ENCODE results near the gene SEPHS1.

SEPHS1 gene

DNA sequence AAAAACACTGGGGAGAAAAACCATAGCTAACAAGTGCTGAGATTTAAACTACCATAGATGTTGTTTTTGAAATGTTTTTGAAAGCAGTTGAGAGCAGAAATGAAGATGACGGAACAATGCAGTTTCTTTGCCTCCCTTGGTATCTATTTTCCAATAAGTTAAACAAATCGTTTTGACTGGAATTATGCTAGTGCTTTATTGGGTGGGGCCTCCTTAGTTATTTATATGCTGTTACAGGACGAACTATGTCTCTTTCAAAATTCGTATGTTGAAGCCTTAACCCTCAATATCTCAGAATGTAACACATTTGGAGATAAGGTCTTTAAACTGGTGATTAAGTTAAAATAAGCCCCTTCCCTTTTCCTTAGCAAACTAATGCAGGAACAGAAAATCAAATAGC is 45.5 kb upstream of the SEPHS1 start:
- no peaks in the 10 kb centered on the region for H3K36me3 ChIP-seq (ENCODE audit: control insufficient read depth in 1 of 2, insufficient read depth in 2 of 2, low read length in 2 of 2)
- H3K27me3 ChIP-seq (ENCODE audit: insufficient read depth, low read length) = no peaks in the 10 kb centered on the region
- no peak overlapping the region for H3K23ac ChIP-seq (ENCODE audit: low read length)
- WGBS (ENCODE audit: extremely low coverage, insufficient coverage, insufficient read length) = no CpG with 5 or more reads among the region's 4 CpGs
- no peak overlapping the region for H4K12ac ChIP-seq (ENCODE audit: low read depth, low read length)
- no peak overlapping the region for H3K9ac ChIP-seq (ENCODE audit: low read length)
- H4K91ac ChIP-seq (ENCODE audit: low read depth, low read length) = no peak overlapping the region
- H2BK12ac ChIP-seq (ENCODE audit: low read length) = no peak overlapping the region
- no peak overlapping the region for H3K14ac ChIP-seq (ENCODE audit: low read length)
- H2BK120ac ChIP-seq (ENCODE audit: insufficient read depth, low read length, poor library complexity) = no peak overlapping the region
- H3K4me3 ChIP-seq (ENCODE audit: low read depth, low read length) = no peak overlapping the region
- H3K4ac ChIP-seq (ENCODE audit: low read depth, low read length) = no peak overlapping the region
- no peak for DNase-seq
- no peaks in the 10 kb centered on the region for H3K79me1 ChIP-seq (ENCODE audit: low read length)
- no peaks in the 10 kb centered on the region for H3K9me3 ChIP-seq (ENCODE audit: insufficient read depth, low read depth, low read length)
- H3K27ac ChIP-seq (ENCODE audit: low read depth, low read length) = no peak overlapping the region
- no peaks in the 10 kb centered on the region for H3K79me2 ChIP-seq (ENCODE audit: control insufficient read depth, insufficient read depth, low read length, poor library complexity)
- H2BK5ac ChIP-seq (ENCODE audit: low read depth, low read length, poor library complexity) = no peak overlapping the region
- H3K4me1 ChIP-seq (ENCODE audit: control insufficient read depth in 1 of 2, insufficient read depth in 2 of 2, low read length in 2 of 2) = no peaks in the 10 kb centered on the region
- H3K18ac ChIP-seq (ENCODE audit: low read length) = no peak overlapping the region
- no peak overlapping the region for H3K4me2 ChIP-seq (ENCODE audit: low read length)
- no peak overlapping the region for H2AK5ac ChIP-seq (ENCODE audit: low read length)
- H2AFZ ChIP-seq (ENCODE audit: insufficient read depth, low read length, poor library complexity) = no peak overlapping the region
- no peak overlapping the region for H4K8ac ChIP-seq (ENCODE audit: low read depth, low read length)

GRCh38 chr10:13392701-13393100 is 44.6 kb upstream of the SEPHS1 start:
- no peaks in the 10 kb centered on the region for H3K27me3 ChIP-seq (ENCODE audit: insufficient read depth, low read length)
- no peaks in the 10 kb centered on the region for H3K79me2 ChIP-seq (ENCODE audit: control insufficient read depth, insufficient read depth, low read length, poor library complexity)
- H4K12ac ChIP-seq (ENCODE audit: low read depth, low read length) = no peak overlapping the region
- no peak for DNase-seq
- no peak overlapping the region for H3K27ac ChIP-seq (ENCODE audit: low read depth, low read length)
- no peak overlapping the region for H2AK5ac ChIP-seq (ENCODE audit: low read length)
- no peak overlapping the region for H2BK12ac ChIP-seq (ENCODE audit: low read length)
- H3K14ac ChIP-seq (ENCODE audit: low read length) = no peak overlapping the region
- H3K79me1 ChIP-seq (ENCODE audit: low read length) = no peaks in the 10 kb centered on the region
- H3K4me3 ChIP-seq (ENCODE audit: low read depth, low read length) = no peak overlapping the region
- no peak overlapping the region for H4K8ac ChIP-seq (ENCODE audit: low read depth, low read length)
- H3K9me3 ChIP-seq (ENCODE audit: insufficient read depth, low read depth, low read length) = no peaks in the 10 kb centered on the region
- no peaks in the 10 kb centered on the region for H3K36me3 ChIP-seq (ENCODE audit: control insufficient read depth in 1 of 2, insufficient read depth in 2 of 2, low read length in 2 of 2)
- no peaks in the 10 kb centered on the region for H3K4me1 ChIP-seq (ENCODE audit: control insufficient read depth in 1 of 2, insufficient read depth in 2 of 2, low read length in 2 of 2)
- H3K4ac ChIP-seq (ENCODE audit: low read depth, low read length) = no peak overlapping the region
- no CpG with 5 or more reads among the region's 5 CpGs for WGBS (ENCODE audit: extremely low coverage, insufficient coverage, insufficient read length)
- H3K4me2 ChIP-seq (ENCODE audit: low read length) = no peak overlapping the region
- no peak overlapping the region for H3K23ac ChIP-seq (ENCODE audit: low read length)
- H2BK5ac ChIP-seq (ENCODE audit: low read depth, low read length, poor library complexity) = no peak overlapping the region
- no peak overlapping the region for H2AFZ ChIP-seq (ENCODE audit: insufficient read depth, low read length, poor library complexity)
- no peak overlapping the region for H4K91ac ChIP-seq (ENCODE audit: low read depth, low read length)
- H3K9ac ChIP-seq (ENCODE audit: low read length) = no peak overlapping the region
- H3K18ac ChIP-seq (ENCODE audit: low read length) = no peak overlapping the region
- no peak overlapping the region for H2BK120ac ChIP-seq (ENCODE audit: insufficient read depth, low read length, poor library complexity)

- peak in 1 of 2 donors; percentile 18 for DNase-seq
- Histone ChIP-seq H2BK120ac (ENCODE audit: insufficient read depth, low read length, poor library complexity) (no peak overlapping the region), H3K27ac (ENCODE audit: low read depth, low read length) (no peak overlapping the region), H3K36me3 (ENCODE audit: control insufficient read depth in 1 of 2, insufficient read depth in 2 of 2, low read length in 2 of 2) (no peaks in the 10 kb centered on the region), H4K12ac (ENCODE audit: low read depth, low read length) (no peak overlapping the region), H3K14ac (ENCODE audit: low read length) (no peak overlapping the region), H2AFZ (ENCODE audit: insufficient read depth, low read length, poor library complexity) (no peak overlapping the region), H3K79me2 (ENCODE audit: control insufficient read depth, insufficient read depth, low read length, poor library complexity) (no peaks in the 10 kb centered on the region), H2BK5ac (ENCODE audit: low read depth, low read length, poor library complexity) (no peak overlapping the region), H3K27me3 (ENCODE audit: insufficient read depth, low read length) (no peaks in the 10 kb centered on the region), H2BK12ac (ENCODE audit: low read length) (no peak overlapping the region), H3K9ac (ENCODE audit: low read length) (no peak overlapping the region), H4K91ac (ENCODE audit: low read depth, low read length) (no peak overlapping the region), H3K4me1 (ENCODE audit: control insufficient read depth in 1 of 2, insufficient read depth in 2 of 2, low read length in 2 of 2) (no peaks in the 10 kb centered on the region), H3K18ac (ENCODE audit: low read length) (no peak overlapping the region), H3K4ac (ENCODE audit: low read depth, low read length) (no peak overlapping the region), H3K4me2 (ENCODE audit: low read length) (no peak overlapping the region), H4K8ac (ENCODE audit: low read depth, low read length) (no peak overlapping the region), H3K9me3 (ENCODE audit: insufficient read depth, low read depth, low read length) (no peaks in the 10 kb centered on the region), H3K23ac (ENCODE audit: low read length) (no peak overlapping the region), H3K79me1 (ENCODE audit: low read length) (no peaks in the 10 kb centered on the region), H3K4me3 (ENCODE audit: low read depth, low read length) (no peak overlapping the region), H2AK5ac (ENCODE audit: low read length) (no peak overlapping the region)
- WGBS (ENCODE audit: extremely low coverage, insufficient coverage, insufficient read length) = no CpG with 5 or more reads among the region's 20 CpGs
Observed at GRCh38 chr10:13390604-13391522, 42.8 kb upstream of the SEPHS1 start.

DNA sequence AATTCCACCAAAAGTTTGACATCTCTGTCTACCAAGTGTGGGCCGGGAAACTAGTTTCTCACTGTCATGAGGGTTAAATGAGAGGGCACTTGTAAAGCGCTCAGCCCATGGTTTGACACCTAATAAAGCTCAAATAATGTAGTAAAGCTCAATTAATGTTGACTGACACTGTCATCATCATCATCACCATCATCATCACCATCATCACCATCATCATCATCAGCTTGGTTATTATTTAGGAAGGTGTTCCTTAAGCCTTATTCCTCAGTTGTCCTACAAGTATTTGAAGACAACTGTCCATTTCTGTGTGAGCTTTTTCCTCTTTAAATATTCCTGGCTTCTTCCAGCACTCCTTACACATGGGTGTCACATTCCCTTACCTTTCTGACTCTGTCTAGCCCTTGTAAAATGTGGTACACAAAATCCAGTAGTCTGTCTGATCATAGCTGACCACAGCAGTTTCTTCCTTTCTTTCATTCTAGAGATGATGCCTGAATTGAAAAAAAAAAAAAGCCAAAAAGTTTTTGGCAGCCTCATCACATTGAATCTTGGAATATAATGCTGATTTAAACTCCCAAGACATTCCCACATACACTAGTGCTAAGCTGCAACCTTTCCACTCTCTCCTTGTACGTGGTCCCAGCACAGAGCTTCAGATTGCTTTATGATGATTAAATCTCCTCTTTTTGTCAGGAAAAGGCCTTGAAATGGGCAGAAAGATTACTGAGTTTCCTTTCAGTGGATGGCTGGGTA is 40.6 kb upstream of the SEPHS1 start:
- H3K4me2 ChIP-seq (ENCODE audit: low read length) = no peak overlapping the region
- H3K79me2 ChIP-seq (ENCODE audit: control insufficient read depth, insufficient read depth, low read length, poor library complexity) = no peaks in the 10 kb centered on the region
- H3K79me1 ChIP-seq (ENCODE audit: low read length) = no peaks in the 10 kb centered on the region
- no peak overlapping the region for H2AFZ ChIP-seq (ENCODE audit: insufficient read depth, low read length, poor library complexity)
- no peak overlapping the region for H3K18ac ChIP-seq (ENCODE audit: low read length)
- H3K9ac ChIP-seq (ENCODE audit: low read length) = no peak overlapping the region
- H3K27ac ChIP-seq (ENCODE audit: low read depth, low read length) = no peak overlapping the region
- no peaks in the 10 kb centered on the region for H3K36me3 ChIP-seq (ENCODE audit: control insufficient read depth in 1 of 2, insufficient read depth in 2 of 2, low read length in 2 of 2)
- no peak overlapping the region for H3K4ac ChIP-seq (ENCODE audit: low read depth, low read length)
- no peak overlapping the region for H3K23ac ChIP-seq (ENCODE audit: low read length)
- H4K8ac ChIP-seq (ENCODE audit: low read depth, low read length) = no peak overlapping the region
- no peak overlapping the region for H4K91ac ChIP-seq (ENCODE audit: low read depth, low read length)
- H3K9me3 ChIP-seq (ENCODE audit: insufficient read depth, low read depth, low read length) = no peaks in the 10 kb centered on the region
- no peak overlapping the region for H4K12ac ChIP-seq (ENCODE audit: low read depth, low read length)
- no peak overlapping the region for H3K14ac ChIP-seq (ENCODE audit: low read length)
- no peak overlapping the region for H2BK12ac ChIP-seq (ENCODE audit: low read length)
- H2BK5ac ChIP-seq (ENCODE audit: low read depth, low read length, poor library complexity) = no peak overlapping the region
- H3K4me3 ChIP-seq (ENCODE audit: low read depth, low read length) = no peak overlapping the region
- no peak for DNase-seq
- no CpG with 5 or more reads among the region's 3 CpGs for WGBS (ENCODE audit: extremely low coverage, insufficient coverage, insufficient read length)
- H2BK120ac ChIP-seq (ENCODE audit: insufficient read depth, low read length, poor library complexity) = no peak overlapping the region
- no peaks in the 10 kb centered on the region for H3K4me1 ChIP-seq (ENCODE audit: control insufficient read depth in 1 of 2, insufficient read depth in 2 of 2, low read length in 2 of 2)
- H2AK5ac ChIP-seq (ENCODE audit: low read length) = no peak overlapping the region
- H3K27me3 ChIP-seq (ENCODE audit: insufficient read depth, low read length) = no peaks in the 10 kb centered on the region

Measured in trophoblast cell (in vitro differentiated cells and primary cell).